GM10266 (cell line): ENCODE results near the gene NPL.

ENCODE experiments used
- DNase-seq: peaks from one replicate; pipeline ENCODE4 v3.0.0; 2012; ENCODE audit errors: extremely low spot score
- TF ChIP-seq, protein P1 (sequence below): IDR thresholded peaks from 2 replicates; pipeline ENCODE4 v1.5.1; 2012; ENCODE audit warnings: mild to moderate bottlenecking, low read depth; ENCODE audit not compliant: control insufficient read depth, insufficient read depth; ENCODE audit errors: missing control alignments

The NPL gene

DNA sequence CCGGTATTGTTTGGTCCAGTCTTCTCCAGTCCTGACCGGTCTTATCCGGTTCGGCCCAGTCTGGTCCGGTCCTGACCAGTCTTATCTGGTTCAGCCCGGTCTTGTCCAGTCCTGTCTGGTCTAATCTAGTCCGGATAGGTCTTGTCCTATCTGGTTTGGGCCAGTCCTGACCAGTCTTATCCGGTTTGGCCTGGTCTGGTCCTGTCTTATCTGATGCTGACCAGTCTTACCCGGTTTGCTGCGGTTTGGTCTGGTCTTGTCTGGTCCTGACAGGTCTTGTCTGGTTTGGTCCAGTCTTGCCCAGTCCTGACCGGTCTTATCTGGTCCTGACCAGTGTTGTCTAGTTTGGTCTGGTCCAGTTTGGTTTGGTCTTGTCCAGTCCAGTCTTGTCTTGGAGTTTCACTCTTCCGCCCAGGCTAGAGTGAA is 79.7 kb downstream of the NPL start:
- TF ChIP-seq, protein P1, sequence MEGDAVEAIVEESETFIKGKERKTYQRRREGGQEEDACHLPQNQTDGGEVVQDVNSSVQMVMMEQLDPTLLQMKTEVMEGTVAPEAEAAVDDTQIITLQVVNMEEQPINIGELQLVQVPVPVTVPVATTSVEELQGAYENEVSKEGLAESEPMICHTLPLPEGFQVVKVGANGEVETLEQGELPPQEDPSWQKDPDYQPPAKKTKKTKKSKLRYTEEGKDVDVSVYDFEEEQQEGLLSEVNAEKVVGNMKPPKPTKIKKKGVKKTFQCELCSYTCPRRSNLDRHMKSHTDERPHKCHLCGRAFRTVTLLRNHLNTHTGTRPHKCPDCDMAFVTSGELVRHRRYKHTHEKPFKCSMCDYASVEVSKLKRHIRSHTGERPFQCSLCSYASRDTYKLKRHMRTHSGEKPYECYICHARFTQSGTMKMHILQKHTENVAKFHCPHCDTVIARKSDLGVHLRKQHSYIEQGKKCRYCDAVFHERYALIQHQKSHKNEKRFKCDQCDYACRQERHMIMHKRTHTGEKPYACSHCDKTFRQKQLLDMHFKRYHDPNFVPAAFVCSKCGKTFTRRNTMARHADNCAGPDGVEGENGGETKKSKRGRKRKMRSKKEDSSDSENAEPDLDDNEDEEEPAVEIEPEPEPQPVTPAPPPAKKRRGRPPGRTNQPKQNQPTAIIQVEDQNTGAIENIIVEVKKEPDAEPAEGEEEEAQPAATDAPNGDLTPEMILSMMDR = no peak
- DNase-seq = no peak

DNA sequence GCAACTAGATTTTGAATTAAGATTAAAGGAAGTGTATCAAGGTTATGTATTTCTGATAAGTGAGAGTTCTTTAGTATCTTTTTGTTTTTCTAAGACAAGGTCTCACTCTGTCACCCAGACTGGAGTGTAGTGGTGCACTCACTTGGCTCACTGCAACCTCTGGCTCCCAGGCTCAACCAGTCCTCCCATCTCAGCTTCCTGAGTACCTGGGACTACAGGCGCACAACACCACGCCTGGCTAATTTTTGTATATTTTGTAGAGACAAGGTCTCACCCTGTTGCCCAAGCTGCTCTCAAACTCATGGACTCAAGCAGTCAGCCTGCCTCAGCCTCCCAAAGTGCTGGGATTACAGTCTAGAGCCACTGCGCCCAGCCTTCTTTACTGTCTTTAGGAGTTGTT is 83.3 kb downstream of the NPL start:
- no peak for DNase-seq
- TF ChIP-seq, protein P1 = no peak

DNA sequence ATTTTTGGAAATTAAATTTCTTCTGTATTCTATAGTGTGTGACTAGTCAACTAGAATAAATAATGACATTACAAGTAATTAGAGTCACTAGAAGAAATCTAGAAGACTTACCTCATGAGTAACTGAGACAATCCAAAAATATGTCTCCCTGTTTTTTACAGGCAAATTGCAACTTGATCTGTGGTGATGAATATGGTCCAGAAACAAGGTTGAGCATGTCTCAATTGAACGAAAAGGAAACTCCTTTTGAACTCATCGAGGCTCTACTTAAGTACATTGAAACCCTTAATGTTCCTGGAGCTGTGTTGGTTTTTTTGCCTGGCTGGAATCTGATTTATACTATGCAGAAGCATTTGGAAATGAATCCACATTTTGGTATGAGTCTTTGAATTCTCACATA is 86.3 kb downstream of the NPL start:
- no peak for DNase-seq
- TF ChIP-seq, protein P1 = no peak

DNA sequence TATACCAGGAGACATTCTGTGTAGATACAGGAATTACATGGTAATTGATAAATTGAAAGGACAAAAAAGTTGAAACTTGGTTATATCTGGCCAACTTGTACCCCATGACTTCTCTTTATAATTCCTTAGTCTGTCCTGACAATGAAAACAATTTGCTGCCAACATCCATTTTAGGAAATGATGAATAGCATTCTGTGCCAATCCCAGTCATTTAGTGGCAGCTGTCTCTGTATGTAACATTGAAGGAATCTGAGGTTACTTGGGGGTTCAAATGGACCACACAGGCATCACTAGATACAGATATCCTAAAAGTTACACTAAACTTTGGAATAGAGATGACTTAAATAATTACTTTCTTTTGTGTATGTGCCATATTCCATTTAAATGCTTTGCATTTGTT is 87.8 kb downstream of the NPL start:
- DNase-seq = no peak
- TF ChIP-seq, protein P1 = no peak

DNA sequence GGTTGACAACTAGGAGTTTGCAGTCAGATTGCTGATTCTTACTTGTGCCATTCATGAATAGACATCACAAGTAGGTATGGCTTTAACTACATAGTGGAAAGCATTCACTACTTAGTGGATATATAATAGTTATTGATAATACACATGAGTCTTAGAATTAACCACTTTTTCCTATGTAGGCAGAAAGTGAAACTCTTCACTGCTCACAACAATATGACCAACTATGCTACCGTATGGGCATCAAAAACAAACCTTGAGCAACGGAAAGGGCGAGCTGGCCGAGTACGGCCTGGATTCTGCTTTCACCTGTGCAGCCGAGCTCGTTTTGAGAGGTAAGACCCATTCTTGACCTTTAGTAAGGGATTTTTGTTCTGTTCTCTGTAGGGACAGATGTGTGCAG is 88.3 kb downstream of the NPL start:
- DNase-seq = no peak
- TF ChIP-seq, protein P1 = no peak
